Heart left ventricle (tissue), 16 donors: Measurements from ENCODE around the gene SYNPO. TPM values are rescaled to one million over a fixed set of nuclear protein-coding genes. Genes with fewer than 3 reads are reported as not detected.

Experiments
- ATAC-seq, 4 donors: fragments of 200-7000 bp; cut with Tn5 transposase; one replicate each; pipeline ENCODE4 v1.9.1; 2020 to 2022; ENCODE audit warnings: moderate library complexity in 4 of 4, mild to moderate bottlenecking in 3 of 4, moderate number of reproducible peaks in 1 of 4
- DNase-seq, 5 donors: peaks; one replicate each; pipeline ENCODE4 v3.0.0-alpha.2; 2020
- H3K27ac ChIP-seq, 12 donors: fragments of 200-600 bp; sonication (generic) in 4 of 12; one replicate each; pipeline versions ENCODE4 v1.5.0 to v1.8.0; 2016 to 2022; ENCODE audit warnings: mild to moderate bottlenecking in 2 of 12
- H3K27me3 ChIP-seq, 9 donors: fragments of 200-600 bp; sonication (generic) in 2 of 9; one replicate each; pipeline versions ENCODE4 v1.5.1 to v1.8.0; 2016 to 2022; ENCODE audit warnings: mild to moderate bottlenecking in 3 of 9
- H3K36me3 ChIP-seq, 9 donors: fragments of 200-600 bp; sonication (generic) in 2 of 9; one replicate each; pipeline versions ENCODE4 v1.5.0 to v1.8.0; 2018 to 2022; ENCODE audit warnings: mild to moderate bottlenecking in 2 of 9
- H3K4me1 ChIP-seq, 12 donors: fragments of 200-600 bp; sonication (generic) in 4 of 12; one replicate each; pipeline versions ENCODE4 v1.5.0 to v1.8.0; 2016 to 2022; ENCODE audit warnings: mild to moderate bottlenecking in 3 of 12
- H3K4me3 ChIP-seq, 12 donors: fragments of 200-600 bp; sonication (generic) in 4 of 12; one replicate each; pipeline versions ENCODE4 v1.5.0 to v1.8.0; 2017 to 2022; ENCODE audit warnings: mild to moderate bottlenecking in 9 of 12, moderate library complexity in 4 of 12
- H3K9me3 ChIP-seq, 12 donors: fragments of 200-600 bp; sonication (generic) in 4 of 12; one replicate each; pipeline versions ENCODE4 v1.5.0 to v1.8.0; 2016 to 2022; ENCODE audit warnings: mild to moderate bottlenecking in 1 of 12
- POLR2A ChIP-seq, 2 donors: fragments of 450-650 bp; IDR thresholded peaks; one replicate each; pipeline ENCODE4 v1.6.1; 2017; ENCODE audit warnings: antibody characterized with exemption in 2 of 2, mild to moderate bottlenecking in 2 of 2, moderate library complexity in 2 of 2
- WGBS, 4 donors: extraction: QIAGEN DNeasy Blood & Tissue Kit in 2 of 4; methylation state at CpG; one replicate each; pipeline versions ENCODE4 v1.1.5 to v1.1.7; 2013 to 2018; 5-methylcytosine and 5-hydroxymethylcytosine counted together
- intact Hi-C, 10 donors: fragments of 100-400 bp; cut with DNase I; formaldehyde crosslinking; loops; one replicate each; pipeline versions ENCODE4 v1.11.1 to v1.14.2; 2022
- polyA plus RNA-seq, 2 donors: library from polyadenylated mRNA; stranded (reverse); fragments of 200-250 nt; gene quantifications; one replicate each; pipeline ENCODE4 v1.2.3, GENCODE V29; 2013
- total RNA-seq, 9 donors: library from RNA; depleted of rRNA in 2 of 9; stranded (reverse); fragments of >200 nt in 2 of 9; fragmentation: NEBNext Ultra II Directional in 3 of 9; extraction: Animal tissue kit (Norgen Biotek cat#: 25700) in 3 of 9; gene quantifications; one replicate each; pipeline versions ENCODE4 v1.1.0 to v1.2.4, GENCODE V29; 2016 to 2023
- donor health status: ischemic (EF 13 %, LVEDD 7.1; RV severe dilation, severe dysfunction).
- donor health status: healthy with polysubstance abuse.
- donor health status: DM: no; HTN: yes; CAD: no.
- donor health status: DM: no; HTN: no; CAD: no.
- donor health status: ischemic (EF 25% LVEDD 6.9; RV normal size, moderate dysfunction).
- donor health status: ischemic (EF 25% LVEDD 5.7; RV mildly dilated, moderate dysfunction).
- donor health status: healthy.
- donor health status: DM: yes; HTN: yes; CAD: no.
- donor health status: ischemic (EF 35%, LVEDD 5.7; RV mildly dilated, moderate dysfunction).
- donor health status: nonischemic (EF 11% LVEDD 7.7; RV severe dilation, severe dysfunction).
- donor health status: DM: yes; HTN: yes; CAD: no.
- donor health status: PGD.
- donor health status: ischemic (EF 29% LVEDD 5.4; RV normal size, mild dysfunction).
- donor health status: nonischemic (EF 23%, LVEDD 6.1; RV moderate dilation, normal function).

The SYNPO gene
- total and polyA plus RNA-seq, 11 donors, result 304 to 791 (median 590) TPM

- H3K36me3 ChIP-seq, result peaks cover 0 to 50% (median 41%) of the 10 kb centered on the region in 9 donors
- 68 to 82% (median 72%) methylated on average over 4 of the region's 4 CpGs for WGBS, 4 donors
- intact Hi-C loops, result loop anchor here in 3 of 10 donors (10.0 kb wide), 1 partner anchor 138 kb away; the partner anchor contains the start of gene IRGM (in 3 of the 3)
Measured at GRCh38 chr5:150706776-150707390, 66.4 kb downstream of the SYNPO start.

More at GRCh38 chr5:150706776-150707390, 66.4 kb downstream of the SYNPO start:
- H3K4me1 ChIP-seq, result peaks cover 0 to 8% (median 0%) of the 10 kb centered on the region in 12 donors
- TF ChIP-seq POLR2A (IDR thresholded peaks at IDR 0.05), result no peak
- no peak for DNase-seq
- no peak for ATAC-seq
- H3K27ac ChIP-seq, result no peak overlapping the region
- H3K4me3 ChIP-seq, result no peak overlapping the region
- H3K9me3 ChIP-seq, result no peaks in the 10 kb centered on the region
- H3K27me3 ChIP-seq, result no peaks in the 10 kb centered on the region

Other genes with a start within 250 kb of the SYNPO start
- 1,000 to 10,000 TPM in 2 of 9 donors, 100 to 1,000 TPM in 7; 139 to 2,756 (median 300) TPM for gene CD74, start 227.8 kb upstream of the SYNPO start, total RNA-seq
- 100 to 1,000 TPM; 147 to 208 TPM for gene CD74, start 227.8 kb upstream of the SYNPO start, polyA plus RNA-seq
- gene RPS14, start 190.9 kb upstream of the SYNPO start, total RNA-seq, result 1,000 to 10,000 TPM; 1,031 to 1,428 (median 1,294) TPM
- gene RPS14, start 190.9 kb upstream of the SYNPO start, polyA plus RNA-seq, result 1,000 to 10,000 TPM; 1,822 to 3,474 TPM
- 100 to 1,000 TPM in 2 of 9 donors, 10 to 100 TPM in 7; 50.2 to 156 (median 68.5) TPM for gene NDST1, start 132.5 kb upstream of the SYNPO start, total RNA-seq
- gene NDST1, start 132.5 kb upstream of the SYNPO start, polyA plus RNA-seq, result 10 to 100 TPM; 32.1 to 53.5 TPM
- gene MYOZ3, start 20.6 kb downstream of the SYNPO start, total RNA-seq, result 10 to 100 TPM in 1 of 9 donors, 1 to 10 TPM in 8; 1.8 to 10.2 (median 5.1) TPM
- 1 to 10 TPM; 1.2 to 4.6 TPM for gene MYOZ3, start 20.6 kb downstream of the SYNPO start, polyA plus RNA-seq
- 10 to 100 TPM; 23.5 to 42.3 (median 28.0) TPM for gene RBM22, start 60.4 kb downstream of the SYNPO start, total RNA-seq
- 10 to 100 TPM; 19.2 to 24.6 TPM for gene RBM22, start 60.4 kb downstream of the SYNPO start, polyA plus RNA-seq
- gene DCTN4, start 118.4 kb downstream of the SYNPO start, total RNA-seq, result 10 to 100 TPM; 41.6 to 70.6 (median 50.4) TPM
- 10 to 100 TPM; 18.9 to 31.8 TPM for gene DCTN4, start 118.4 kb downstream of the SYNPO start, polyA plus RNA-seq
- 10 to 100 TPM in 7 of 9 donors, 1 to 10 TPM in 2; 7.1 to 27.3 (median 19.1) TPM for gene SMIM3, start 138.1 kb downstream of the SYNPO start, total RNA-seq
- 10 to 100 TPM; 16.0 to 45.6 TPM for gene SMIM3, start 138.1 kb downstream of the SYNPO start, polyA plus RNA-seq
- gene IRGM, start 205.9 kb downstream of the SYNPO start, total RNA-seq, result not detected
- under 1 TPM in 1 of 2 donors, not detected in 1; 0.07 TPM for gene IRGM, start 205.9 kb downstream of the SYNPO start, polyA plus RNA-seq